KMS-11 (cell line): ENCODE data around the gene ADGRG1.

ENCODE experiments used
- H2AFZ ChIP-seq: fragments of 200-600 bp; sonication (generic); 2 replicates; pipeline ENCODE4 v1.6.1; 2016; ENCODE audit warnings: antibody characterized with exemption, mixed run types, low read depth
- H3K27ac ChIP-seq: fragments of 200-600 bp; sonication (generic); 2 replicates; pipeline ENCODE4 v1.6.1; 2016; ENCODE audit warnings: mild to moderate bottlenecking, mixed run types
- H3K27me3 ChIP-seq: fragments of 200-600 bp; sonication (generic); 2 replicates; pipeline ENCODE4 v1.6.1; 2017; ENCODE audit warnings: mild to moderate bottlenecking, low read depth, mixed run types, moderate library complexity; ENCODE audit not compliant: insufficient read depth
- H3K36me3 ChIP-seq: fragments of 200-600 bp; sonication (generic); 2 replicates; pipeline ENCODE4 v1.6.1; 2017; ENCODE audit warnings: mild to moderate bottlenecking, mixed run types; ENCODE audit not compliant: insufficient read depth
- H3K4me1 ChIP-seq: fragments of 200-600 bp; sonication (generic); 2 replicates; pipeline ENCODE4 v1.6.1; 2016; ENCODE audit warnings: mild to moderate bottlenecking, low read depth, mixed run types; ENCODE audit not compliant: poor library complexity, severe bottlenecking
- H3K4me2 ChIP-seq: fragments of 200-600 bp; sonication (generic); 2 replicates; pipeline ENCODE4 v1.7.0; 2016; ENCODE audit warnings: mild to moderate bottlenecking, mixed run types
- H3K4me3 ChIP-seq: fragments of 200-600 bp; sonication (generic); IDR thresholded peaks from 2 replicates; pipeline ENCODE4 v1.6.1; 2017; ENCODE audit warnings: low read depth, low read length, mixed read lengths; ENCODE audit not compliant: insufficient read depth
- H3K79me2 ChIP-seq: fragments of 200-600 bp; sonication (generic); 2 replicates; pipeline ENCODE4 v1.6.1; 2016; ENCODE audit warnings: low read depth, mixed run types; ENCODE audit not compliant: insufficient read depth
- H3K9ac ChIP-seq: fragments of 200-600 bp; sonication (generic); 2 replicates; pipeline ENCODE4 v1.6.1; 2016; ENCODE audit warnings: mild to moderate bottlenecking, mixed run types
- H4K20me1 ChIP-seq: fragments of 200-600 bp; sonication (generic); 2 replicates; pipeline ENCODE4 v1.6.1; 2016; ENCODE audit warnings: mild to moderate bottlenecking, mixed run types; ENCODE audit not compliant: insufficient read depth
- TF ChIP-seq, protein P1 (sequence below): fragments of 200-600 bp; sonication (generic); conservative IDR thresholded peaks from 2 replicates; pipeline ENCODE4 v1.6.1; 2017; ENCODE audit warnings: low read depth, mild to moderate bottlenecking, antibody characterized with exemption, low read length, moderate library complexity, mixed read lengths

The ADGRG1 gene

DNA sequence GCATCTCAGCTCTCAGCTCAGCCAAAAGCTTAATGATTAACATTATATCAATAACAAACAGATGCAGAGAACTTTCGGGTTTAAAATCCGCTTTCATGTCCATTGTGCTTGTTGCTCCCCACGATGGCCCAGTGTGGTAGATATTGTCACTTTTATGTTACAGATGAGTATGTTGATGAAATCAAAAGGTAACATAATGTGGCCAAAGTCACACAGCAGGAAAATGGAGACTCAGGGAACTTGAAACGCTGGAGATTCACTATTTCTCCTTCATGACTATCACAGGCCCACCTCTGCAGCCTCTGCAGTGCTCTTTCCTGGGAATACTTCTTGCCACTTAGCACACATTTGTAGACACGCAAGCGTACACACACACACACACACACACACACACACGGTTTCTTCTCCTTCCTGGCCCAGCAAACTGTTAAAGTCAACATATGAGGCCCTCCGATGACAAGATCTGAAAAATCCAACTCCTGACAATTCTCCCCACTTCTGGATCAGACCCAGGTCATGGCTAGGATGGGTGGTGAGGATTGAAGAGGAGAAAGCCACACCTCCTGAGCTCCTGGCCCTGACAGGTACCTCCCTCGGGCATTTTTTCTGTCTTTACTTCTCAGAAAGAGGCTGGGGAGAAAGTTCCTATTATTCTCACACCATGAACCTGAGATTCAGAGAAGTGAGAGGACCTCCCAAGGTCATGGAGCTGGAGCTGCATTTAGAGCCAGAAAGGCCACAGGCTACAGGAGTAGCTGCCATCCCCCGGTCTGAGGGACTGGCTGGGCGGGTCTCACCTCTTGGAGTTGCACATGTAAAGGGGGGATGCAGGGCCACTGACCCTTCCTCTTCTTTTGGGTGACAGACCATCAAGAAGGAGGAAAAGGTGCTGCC is 75.8 kb downstream of the ADGRG1 start:
- H3K4me2 ChIP-seq = no peak overlapping the region
- no peak overlapping the region for H3K4me3 ChIP-seq
- H2AFZ ChIP-seq = no peak overlapping the region
- no peaks in the 10 kb centered on the region for H3K4me1 ChIP-seq
- no peaks in the 10 kb centered on the region for H3K79me2 ChIP-seq
- H3K9ac ChIP-seq = no peak overlapping the region
- no peaks in the 10 kb centered on the region for H4K20me1 ChIP-seq
- no peaks in the 10 kb centered on the region for H3K36me3 ChIP-seq
- no peaks in the 10 kb centered on the region for H3K27me3 ChIP-seq
- no peak overlapping the region for H3K27ac ChIP-seq
- TF ChIP-seq, protein P1, sequence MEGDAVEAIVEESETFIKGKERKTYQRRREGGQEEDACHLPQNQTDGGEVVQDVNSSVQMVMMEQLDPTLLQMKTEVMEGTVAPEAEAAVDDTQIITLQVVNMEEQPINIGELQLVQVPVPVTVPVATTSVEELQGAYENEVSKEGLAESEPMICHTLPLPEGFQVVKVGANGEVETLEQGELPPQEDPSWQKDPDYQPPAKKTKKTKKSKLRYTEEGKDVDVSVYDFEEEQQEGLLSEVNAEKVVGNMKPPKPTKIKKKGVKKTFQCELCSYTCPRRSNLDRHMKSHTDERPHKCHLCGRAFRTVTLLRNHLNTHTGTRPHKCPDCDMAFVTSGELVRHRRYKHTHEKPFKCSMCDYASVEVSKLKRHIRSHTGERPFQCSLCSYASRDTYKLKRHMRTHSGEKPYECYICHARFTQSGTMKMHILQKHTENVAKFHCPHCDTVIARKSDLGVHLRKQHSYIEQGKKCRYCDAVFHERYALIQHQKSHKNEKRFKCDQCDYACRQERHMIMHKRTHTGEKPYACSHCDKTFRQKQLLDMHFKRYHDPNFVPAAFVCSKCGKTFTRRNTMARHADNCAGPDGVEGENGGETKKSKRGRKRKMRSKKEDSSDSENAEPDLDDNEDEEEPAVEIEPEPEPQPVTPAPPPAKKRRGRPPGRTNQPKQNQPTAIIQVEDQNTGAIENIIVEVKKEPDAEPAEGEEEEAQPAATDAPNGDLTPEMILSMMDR = no peak

DNA sequence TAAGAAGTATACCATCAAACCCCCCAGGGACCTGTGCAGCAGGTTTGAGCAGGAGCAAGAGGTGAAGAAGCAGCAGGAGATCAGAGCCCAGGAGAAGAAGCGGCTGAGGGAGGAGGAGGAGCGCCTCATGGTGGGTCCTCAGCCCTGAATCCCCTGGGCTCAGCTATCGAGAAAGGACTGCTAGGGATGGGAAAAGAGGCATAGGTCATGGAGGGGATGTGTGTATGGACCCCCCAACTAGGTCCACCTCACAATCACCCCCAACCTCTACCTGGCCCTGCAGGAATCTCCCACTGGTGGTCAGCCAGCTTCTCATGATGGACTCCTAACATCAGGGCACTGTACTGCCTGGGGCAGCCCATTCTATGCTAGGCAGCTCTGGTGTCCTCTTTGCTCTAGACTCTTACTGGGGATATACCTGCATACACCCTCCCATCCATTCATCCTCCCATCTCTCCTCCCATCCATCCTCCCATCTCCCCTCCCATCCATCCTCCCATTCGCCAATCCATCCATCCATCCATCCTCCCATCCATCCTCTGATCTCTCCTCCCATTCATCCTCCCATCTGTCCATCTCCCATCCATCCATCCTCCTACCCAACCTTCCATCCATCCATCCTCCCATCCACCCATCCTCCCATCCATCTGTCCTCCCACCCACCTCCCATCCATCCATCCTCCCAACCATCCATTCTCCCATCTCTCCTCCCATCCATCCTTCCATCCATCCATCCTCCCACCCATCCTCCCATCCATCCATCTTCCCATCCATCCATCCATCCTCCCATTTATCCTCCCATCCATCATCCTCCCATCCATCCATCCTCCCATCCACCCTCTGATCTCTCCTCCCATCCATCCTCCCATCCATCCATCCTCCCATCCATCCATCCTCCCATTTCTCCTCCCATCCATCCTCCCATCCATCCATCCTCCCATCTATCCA is 76.7 kb downstream of the ADGRG1 start:
- H3K79me2 ChIP-seq = no peaks in the 10 kb centered on the region
- no peak overlapping the region for H3K4me3 ChIP-seq
- H3K36me3 ChIP-seq = no peaks in the 10 kb centered on the region
- no peaks in the 10 kb centered on the region for H3K4me1 ChIP-seq
- H3K4me2 ChIP-seq = no peak overlapping the region
- no peak overlapping the region for H2AFZ ChIP-seq
- no peak overlapping the region for H3K9ac ChIP-seq
- H4K20me1 ChIP-seq = no peaks in the 10 kb centered on the region
- no peaks in the 10 kb centered on the region for H3K27me3 ChIP-seq
- no peak overlapping the region for H3K27ac ChIP-seq
- TF ChIP-seq, protein P1 = no peak

DNA sequence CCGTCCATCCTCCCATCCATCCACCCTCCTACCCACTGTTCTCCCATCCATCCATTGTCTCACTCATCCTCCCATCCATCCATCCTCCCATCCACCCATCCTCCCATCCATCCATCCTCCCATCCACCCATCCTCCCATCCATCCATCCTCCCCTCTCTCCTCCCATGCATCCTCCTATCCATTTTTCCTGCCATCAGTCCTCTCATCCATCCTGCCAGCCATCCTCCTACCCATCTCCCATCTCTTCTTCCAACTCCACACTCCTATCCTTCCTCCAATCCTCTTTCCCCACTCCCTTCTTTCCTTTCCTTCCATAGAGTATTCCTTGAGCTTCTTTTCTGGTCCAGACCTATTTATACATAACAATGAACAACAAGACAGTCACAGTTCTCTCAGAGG is 78.3 kb downstream of the ADGRG1 start:
- H2AFZ ChIP-seq = no peak overlapping the region
- H3K79me2 ChIP-seq = no peaks in the 10 kb centered on the region
- no peak overlapping the region for H3K9ac ChIP-seq
- H4K20me1 ChIP-seq = no peaks in the 10 kb centered on the region
- no peak overlapping the region for H3K4me2 ChIP-seq
- TF ChIP-seq, protein P1 = no peak
- no peaks in the 10 kb centered on the region for H3K27me3 ChIP-seq
- no peaks in the 10 kb centered on the region for H3K36me3 ChIP-seq
- no peaks in the 10 kb centered on the region for H3K4me1 ChIP-seq
- H3K27ac ChIP-seq = no peak overlapping the region
- no peak overlapping the region for H3K4me3 ChIP-seq

DNA sequence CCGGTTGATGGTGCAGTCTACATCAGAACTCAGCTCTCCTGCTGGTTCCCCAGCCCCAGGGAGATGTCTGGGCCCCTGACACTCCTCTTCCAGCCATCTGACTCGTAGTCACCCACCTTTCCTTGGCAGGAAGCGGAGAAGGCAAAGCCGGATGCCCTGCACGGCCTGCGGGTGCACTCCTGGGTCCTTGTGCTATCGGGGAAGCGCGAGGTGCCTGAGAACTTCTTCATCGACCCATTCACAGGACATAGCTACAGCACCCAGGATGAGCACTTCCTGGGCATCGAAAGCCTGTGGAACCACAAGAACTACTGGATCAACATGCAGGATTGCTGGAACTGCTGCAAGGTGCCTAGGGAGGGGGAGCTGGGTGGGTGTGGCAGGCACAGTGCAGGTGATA is 78.9 kb downstream of the ADGRG1 start:
- H3K27ac ChIP-seq = no peak overlapping the region
- H3K4me1 ChIP-seq = no peaks in the 10 kb centered on the region

More for the DNA sequence above, 78.9 kb downstream of the ADGRG1 start:
- Histone ChIP-seq H3K79me2 (no peaks in the 10 kb centered on the region), H3K27me3 (no peaks in the 10 kb centered on the region), H3K4me3 (no peak overlapping the region), H2AFZ (no peak overlapping the region), H3K36me3 (no peaks in the 10 kb centered on the region), H4K20me1 (no peaks in the 10 kb centered on the region), H3K9ac (no peak overlapping the region), H3K4me2 (no peak overlapping the region)
- TF ChIP-seq, protein P1 = no peak
